ENCODE data around the gene XPO5.

DNA sequence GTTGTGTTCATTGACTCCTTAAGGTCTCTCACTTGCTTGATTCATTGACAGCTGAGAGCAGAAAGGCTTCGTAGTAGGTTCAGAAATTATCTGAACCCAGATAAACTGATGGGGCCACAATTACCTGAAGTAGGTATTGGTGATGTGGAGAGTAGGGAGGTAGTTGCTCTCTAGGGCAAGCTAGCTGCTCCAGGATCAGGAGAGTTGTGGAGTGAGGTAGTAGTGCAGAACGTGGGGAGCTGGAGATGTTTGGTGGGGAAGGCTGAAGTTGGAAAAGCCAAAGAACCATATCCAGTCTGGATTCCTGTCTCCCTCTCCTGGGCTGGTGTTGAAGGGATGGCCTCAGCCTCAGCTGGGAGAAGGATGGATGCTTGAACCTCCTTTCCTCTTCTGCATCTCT lies 82.6 kb downstream of the XPO5 start:
- TF ChIP-seq, protein P1, sequence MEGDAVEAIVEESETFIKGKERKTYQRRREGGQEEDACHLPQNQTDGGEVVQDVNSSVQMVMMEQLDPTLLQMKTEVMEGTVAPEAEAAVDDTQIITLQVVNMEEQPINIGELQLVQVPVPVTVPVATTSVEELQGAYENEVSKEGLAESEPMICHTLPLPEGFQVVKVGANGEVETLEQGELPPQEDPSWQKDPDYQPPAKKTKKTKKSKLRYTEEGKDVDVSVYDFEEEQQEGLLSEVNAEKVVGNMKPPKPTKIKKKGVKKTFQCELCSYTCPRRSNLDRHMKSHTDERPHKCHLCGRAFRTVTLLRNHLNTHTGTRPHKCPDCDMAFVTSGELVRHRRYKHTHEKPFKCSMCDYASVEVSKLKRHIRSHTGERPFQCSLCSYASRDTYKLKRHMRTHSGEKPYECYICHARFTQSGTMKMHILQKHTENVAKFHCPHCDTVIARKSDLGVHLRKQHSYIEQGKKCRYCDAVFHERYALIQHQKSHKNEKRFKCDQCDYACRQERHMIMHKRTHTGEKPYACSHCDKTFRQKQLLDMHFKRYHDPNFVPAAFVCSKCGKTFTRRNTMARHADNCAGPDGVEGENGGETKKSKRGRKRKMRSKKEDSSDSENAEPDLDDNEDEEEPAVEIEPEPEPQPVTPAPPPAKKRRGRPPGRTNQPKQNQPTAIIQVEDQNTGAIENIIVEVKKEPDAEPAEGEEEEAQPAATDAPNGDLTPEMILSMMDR (IDR thresholded peaks at IDR 0.05) = no peak
- no peak for TF ChIP-seq POLR2A (IDR thresholded peaks at IDR 0.05)

All from adrenal gland (tissue), 5 donors.